Adrenal gland (tissue), 12 donors: ENCODE data around the gene IL17RA. TPM values are rescaled to one million over a fixed set of nuclear protein-coding genes. Genes with fewer than 3 reads are reported as not detected.

Experiments
- DNase-seq, 7 donors: peaks; one replicate each; pipeline ENCODE4 v3.0.0-alpha.2; 2019 to 2020
- H3K27ac ChIP-seq, 5 donors: fragments of 200-600 bp; sonication (generic) in 4 of 5; 1 replicate in 3 of 5; 2 replicates in 2 of 5; pipeline versions ENCODE4 v1.5.1 to v1.8.0; 2016 to 2020; ENCODE audit warnings: mild to moderate bottlenecking in 1 of 5
- H3K27me3 ChIP-seq: fragments of 200-600 bp; 2 replicates; pipeline ENCODE4 v1.8.0; 2021
- H3K36me3 ChIP-seq, 2 donors: fragments of 200-600 bp; replicated peaks in 1 of 2; 1 replicate in 1 of 2; 2 replicates in 1 of 2; pipeline versions ENCODE4 v1.5.1 to v1.8.0; 2018 to 2022
- H3K4me1 ChIP-seq, 2 donors: fragments of 200-600 bp; replicated peaks in 1 of 2; 1 replicate in 1 of 2; 2 replicates in 1 of 2; pipeline versions ENCODE4 v1.5.1 to v1.8.0; 2018 to 2021
- H3K4me3 ChIP-seq, 4 donors: fragments of 200-600 bp; sonication (generic) in 3 of 4; one replicate each; pipeline ENCODE4 v1.5.1; 2016 to 2018
- H3K9me3 ChIP-seq, 3 donors: fragments of 200-600 bp; sonication (generic) in 1 of 3; replicated peaks in 1 of 3; 1 replicate in 2 of 3; 2 replicates in 1 of 3; pipeline versions ENCODE4 v1.5.1 to v1.8.0; 2016 to 2021
- POLR2A ChIP-seq, 2 donors: fragments of 450-650 bp; IDR thresholded peaks; one replicate each; pipeline ENCODE4 v1.6.1; 2017; ENCODE audit warnings: antibody characterized with exemption in 2 of 2, mild to moderate bottlenecking in 2 of 2, moderate library complexity in 1 of 2
- WGBS, 4 donors: extraction: QIAGEN DNeasy Blood & Tissue Kit in 2 of 4; methylation state at CpG; one replicate each; pipeline versions ENCODE4 v1.1.5 to v1.1.7; 2013 to 2017; 5-methylcytosine and 5-hydroxymethylcytosine counted together
- intact Hi-C, 2 donors: fragments of 100-400 bp; cut with DNase I; formaldehyde crosslinking; loops; one replicate each; pipeline versions ENCODE4 v1.14.1 to v1.15.0; 2022 to 2023
- polyA plus RNA-seq, 3 donors: library from polyadenylated mRNA; stranded (reverse); fragments of 200-250 nt in 2 of 3; fragments of 350-450 nt in 1 of 3; fragmentation: Illumina TruSeq in 1 of 3; extraction: RNeasy Lipid Tissue Mini Kit (QIAGEN cat#74804) in 1 of 3; gene quantifications; one replicate each; pipeline ENCODE4 v1.2.3, GENCODE V29; 2013 to 2014
- total RNA-seq, 9 donors: library from RNA; depleted of rRNA in 4 of 9; stranded (reverse); fragments of >200 nt in 4 of 9; fragments of 120-200 nt in 1 of 9; fragmentation: NEBNext Ultra II Directional in 1 of 9; extraction: Animal tissue kit (Norgen Biotek cat#: 25700) in 1 of 9; gene quantifications; one replicate each; pipeline versions ENCODE4 v1.1.0 to v1.2.4, GENCODE V29; 2013 to 2023
- TF ChIP-seq, protein P1 (sequence below), 6 experiments: fragments of 450-650 bp in 4 of 6; fragments of 200-600 bp in 2 of 6; sonication (generic) in 1 of 6; IDR thresholded peaks; 1 replicate in 5 of 6; 2 replicates in 1 of 6; pipeline versions ENCODE4 v1.5.1 to v1.8.0; 2016 to 2021; ENCODE audit warnings: antibody characterized with exemption in 6 of 6, mild to moderate bottlenecking in 2 of 6, moderate library complexity in 1 of 6
- donor health status: healthy with polysubstance abuse.
- donor health status: Bipolar disorder and iron deficiency.
- donor health status: DM: yes; HTN: yes; CAD: no.
- donor health status: DM: no; HTN: no; CAD: no.
- donor health status: DM: no; HTN: no; CAD: no.
- donor health status: DM: yes; HTN: yes; CAD: no.

IL17RA gene
- total and polyA plus RNA-seq, 12 donors: 2.2 to 31.8 (median 21.5) TPM

DNA sequence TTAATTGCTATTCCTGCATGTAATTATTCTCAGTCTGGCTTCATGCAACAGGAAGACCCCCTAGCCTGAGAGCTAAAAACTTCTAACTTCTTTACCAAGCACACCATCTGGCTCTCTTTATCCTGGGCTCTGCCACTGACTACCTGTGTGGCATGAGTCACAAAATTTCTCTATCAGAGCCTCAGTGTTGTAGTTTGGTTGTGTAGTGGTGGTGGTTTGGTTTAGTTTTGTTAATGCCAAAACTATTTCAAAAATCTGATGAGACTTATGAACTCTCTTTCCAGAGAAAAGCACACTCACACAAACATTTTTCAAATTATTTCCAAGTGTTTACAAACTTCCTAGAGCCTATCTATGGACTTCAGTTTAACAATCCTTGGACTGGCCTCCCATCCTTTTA is 7.5 kb upstream of the IL17RA start:
- Histone ChIP-seq H3K36me3 (no peaks in the 10 kb centered on the region), H3K27ac (no peak overlapping the region), H3K27me3 (no peaks in the 10 kb centered on the region), H3K4me1 (peaks cover 0 to 4% of the 10 kb centered on the region in 2 donors), H3K4me3 (no peak overlapping the region), H3K9me3 (no peaks in the 10 kb centered on the region)
- TF ChIP-seq POLR2A (IDR thresholded peaks at IDR 0.05): no peak
- TF ChIP-seq, protein P1, sequence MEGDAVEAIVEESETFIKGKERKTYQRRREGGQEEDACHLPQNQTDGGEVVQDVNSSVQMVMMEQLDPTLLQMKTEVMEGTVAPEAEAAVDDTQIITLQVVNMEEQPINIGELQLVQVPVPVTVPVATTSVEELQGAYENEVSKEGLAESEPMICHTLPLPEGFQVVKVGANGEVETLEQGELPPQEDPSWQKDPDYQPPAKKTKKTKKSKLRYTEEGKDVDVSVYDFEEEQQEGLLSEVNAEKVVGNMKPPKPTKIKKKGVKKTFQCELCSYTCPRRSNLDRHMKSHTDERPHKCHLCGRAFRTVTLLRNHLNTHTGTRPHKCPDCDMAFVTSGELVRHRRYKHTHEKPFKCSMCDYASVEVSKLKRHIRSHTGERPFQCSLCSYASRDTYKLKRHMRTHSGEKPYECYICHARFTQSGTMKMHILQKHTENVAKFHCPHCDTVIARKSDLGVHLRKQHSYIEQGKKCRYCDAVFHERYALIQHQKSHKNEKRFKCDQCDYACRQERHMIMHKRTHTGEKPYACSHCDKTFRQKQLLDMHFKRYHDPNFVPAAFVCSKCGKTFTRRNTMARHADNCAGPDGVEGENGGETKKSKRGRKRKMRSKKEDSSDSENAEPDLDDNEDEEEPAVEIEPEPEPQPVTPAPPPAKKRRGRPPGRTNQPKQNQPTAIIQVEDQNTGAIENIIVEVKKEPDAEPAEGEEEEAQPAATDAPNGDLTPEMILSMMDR (IDR thresholded peaks at IDR 0.05): no peak
- DNase-seq: no peak
- intact Hi-C loops: loop anchor here in 1 of 2 donors (5.0 kb wide), 1 partner anchor 425 kb away; no protein-coding TSS in a partner anchor

DNA sequence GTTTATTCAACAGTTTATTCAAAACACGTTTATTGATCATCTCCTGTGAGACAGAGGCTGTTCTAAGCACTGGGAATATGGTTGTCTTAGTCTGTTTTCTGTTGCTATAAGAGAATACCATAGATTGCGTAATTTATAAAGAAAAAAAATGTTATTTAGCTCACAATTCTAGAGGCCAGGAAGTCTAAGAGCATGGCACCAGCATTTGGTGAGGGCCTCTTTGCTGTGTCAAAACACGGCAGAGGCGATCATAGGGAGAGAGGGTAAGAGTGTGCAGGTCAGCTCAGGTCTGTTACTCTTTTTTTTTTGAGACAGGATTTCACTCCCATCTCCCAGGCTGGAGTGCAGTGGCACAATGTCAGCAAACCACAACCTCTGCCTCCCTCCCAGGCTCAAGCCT is 5.2 kb upstream of the IL17RA start:
- intact Hi-C loops: loop anchor here in 1 of 2 donors (5.0 kb wide), 1 partner anchor 423 kb away; no protein-coding TSS in a partner anchor
- no peaks in the 10 kb centered on the region for H3K36me3 ChIP-seq
- no peak overlapping the region for H3K27ac ChIP-seq
- H3K4me1 ChIP-seq: peaks cover 6 to 10% of the 10 kb centered on the region in 2 donors
- H3K9me3 ChIP-seq: no peaks in the 10 kb centered on the region
- H3K4me3 ChIP-seq: no peak overlapping the region
- 77 to 90% (median 80%) methylated on average over 4 of the region's 4 CpGs for WGBS, 4 donors
- peak in 1 of 7 donors; percentile 15 for DNase-seq
- H3K27me3 ChIP-seq: no peaks in the 10 kb centered on the region
- TF ChIP-seq POLR2A (IDR thresholded peaks at IDR 0.05): no peak
- TF ChIP-seq, protein P1 (IDR thresholded peaks at IDR 0.05): no peak

DNA sequence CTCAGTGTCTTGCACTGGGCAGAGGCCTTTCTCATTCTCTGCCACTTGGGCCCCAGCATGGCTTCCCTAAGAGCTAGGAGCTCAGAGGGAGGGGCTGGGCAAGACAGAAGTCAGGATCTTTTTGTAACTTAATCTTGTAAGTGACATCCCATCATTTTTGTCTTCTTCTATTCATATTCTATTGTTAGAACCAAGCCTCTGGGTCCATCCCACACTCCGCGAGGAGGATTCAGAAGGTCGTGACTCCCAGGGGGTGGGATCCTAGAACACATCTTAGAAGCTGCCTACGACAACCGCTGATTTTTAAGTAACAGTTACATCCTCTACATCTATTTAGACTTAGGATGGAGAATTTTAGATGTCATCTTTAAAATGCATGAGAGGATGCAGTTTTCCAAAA is 1.5 kb upstream of the IL17RA start:
- H3K27me3 ChIP-seq: no peaks in the 10 kb centered on the region
- DNase-seq: peak in 1 of 7 donors; percentile 25
- no peaks in the 10 kb centered on the region for H3K9me3 ChIP-seq
- no peak for TF ChIP-seq POLR2A (IDR thresholded peaks at IDR 0.05)
- TF ChIP-seq, protein P1 (IDR thresholded peaks at IDR 0.05): no peak
- H3K27ac ChIP-seq: no peak overlapping the region
- H3K4me1 ChIP-seq: peaks cover 6 to 14% of the 10 kb centered on the region in 2 donors
- no peak overlapping the region for H3K4me3 ChIP-seq
- intact Hi-C loops: loop anchor here in 1 of 2 donors (10.0 kb wide), 2 partner anchors 72 to 412 kb away; partner anchors contain the start of gene HDHD5
- H3K36me3 ChIP-seq: no peaks in the 10 kb centered on the region
- WGBS, 4 donors: 92 to 94% (median 93%) methylated on average over 5 of the region's 5 CpGs

DNA sequence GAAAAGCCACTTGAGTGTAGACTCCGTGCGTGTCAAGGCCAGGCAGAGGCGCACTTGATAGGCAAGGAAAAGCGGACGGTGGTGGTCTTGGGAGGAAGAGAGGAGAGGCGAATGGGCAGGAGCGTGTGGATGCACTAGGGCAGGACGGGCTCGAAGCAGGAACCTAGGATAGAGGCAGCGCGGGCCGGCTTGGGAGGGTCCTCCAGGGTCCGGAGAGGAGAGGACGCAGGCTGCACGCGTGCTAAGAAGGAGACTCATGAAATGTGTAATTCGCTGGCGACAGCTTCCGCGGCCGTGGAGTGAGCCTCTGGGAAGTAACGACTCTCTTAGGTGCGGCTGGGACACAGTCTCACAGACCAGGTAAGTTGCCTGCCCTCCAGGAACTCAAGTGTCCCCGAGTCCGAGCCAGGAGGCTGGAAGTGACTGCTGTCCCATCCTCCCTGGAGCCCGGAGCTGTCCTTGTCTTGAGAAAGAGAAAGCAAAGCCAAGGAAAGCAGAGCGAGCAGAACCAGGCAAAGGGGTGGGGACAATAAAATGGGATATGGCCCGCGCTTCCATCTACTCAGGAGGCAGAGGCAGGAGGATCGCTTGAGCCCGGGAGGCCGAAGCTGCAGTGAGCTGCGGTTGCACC is 874 bp upstream of the IL17RA start:
- H3K4me3 ChIP-seq: peak overlapping the region in 2 of 4 donors; percentile 59 to 97
- no peaks in the 10 kb centered on the region for H3K36me3 ChIP-seq
- no peaks in the 10 kb centered on the region for H3K27me3 ChIP-seq
- intact Hi-C loops: loop anchor here in 1 of 2 donors (10.0 kb wide), 2 partner anchors 71 to 411 kb away; partner anchors contain the start of gene HDHD5
- H3K4me1 ChIP-seq: peaks cover 6 to 14% of the 10 kb centered on the region in 2 donors
- H3K27ac ChIP-seq: peak overlapping the region in 2 of 5 donors; percentile 89 to 97
- peak in 3 of 7 donors; percentile 20 to 52 (median 34) for DNase-seq
- no peak for TF ChIP-seq POLR2A (IDR thresholded peaks at IDR 0.05)
- TF ChIP-seq, protein P1 (IDR thresholded peaks at IDR 0.05): no peak
- no peaks in the 10 kb centered on the region for H3K9me3 ChIP-seq
- WGBS, 4 donors: 80 to 82% (median 81%) methylated on average over 33 of the region's 33 CpGs
